Measurements from ENCODE around the gene KCNQ5.

KCNQ5 gene

GRCh38 chr6:73042892-73043291, 421.0 kb downstream of the KCNQ5 start:
- no peak for TF ChIP-seq CTCF (IDR thresholded peaks at IDR 0.05; ENCODE audit: borderline replicate concordance, insufficient read depth, low read depth, low read length)
- no peak overlapping the region for H3K4me3 ChIP-seq (ENCODE audit: low read depth, low read length)

- H3K4me3 ChIP-seq (ENCODE audit: low read depth, low read length), result no peak overlapping the region
- no peak for TF ChIP-seq CTCF (IDR thresholded peaks at IDR 0.05; ENCODE audit: borderline replicate concordance, insufficient read depth, low read depth, low read length)
Observed at GRCh38 chr6:73043446-73043845, 421.6 kb downstream of the KCNQ5 start.

GRCh38 chr6:73045609-73046008, 423.7 kb downstream of the KCNQ5 start:
- H3K4me3 ChIP-seq (ENCODE audit: low read depth, low read length), result no peak overlapping the region
- no peak for TF ChIP-seq CTCF (IDR thresholded peaks at IDR 0.05; ENCODE audit: borderline replicate concordance, insufficient read depth, low read depth, low read length)

- no peak for TF ChIP-seq CTCF (IDR thresholded peaks at IDR 0.05; ENCODE audit: borderline replicate concordance, insufficient read depth, low read depth, low read length)
Observed at GRCh38 chr6:73047801-73048200, 425.9 kb downstream of the KCNQ5 start.

GRCh38 chr6:73049971-73050594, 428.2 kb downstream of the KCNQ5 start:
- no peak for TF ChIP-seq CTCF (IDR thresholded peaks at IDR 0.05; ENCODE audit: borderline replicate concordance, insufficient read depth, low read depth, low read length)
- no peak overlapping the region for H3K4me3 ChIP-seq (ENCODE audit: low read depth, low read length)

More at GRCh38 chr6:73047801-73048200, 425.9 kb downstream of the KCNQ5 start:
- no peak overlapping the region for H3K4me3 ChIP-seq (ENCODE audit: low read depth, low read length)

- no peak for TF ChIP-seq CTCF (IDR thresholded peaks at IDR 0.05; ENCODE audit: borderline replicate concordance, insufficient read depth, low read depth, low read length)
- no peak overlapping the region for H3K4me3 ChIP-seq (ENCODE audit: low read depth, low read length)
Observed at GRCh38 chr6:73050706-73051105, 428.8 kb downstream of the KCNQ5 start.

GRCh38 chr6:73051147-73051546, 429.3 kb downstream of the KCNQ5 start:
- no peak overlapping the region for H3K4me3 ChIP-seq (ENCODE audit: low read depth, low read length)
- TF ChIP-seq CTCF (IDR thresholded peaks at IDR 0.05; ENCODE audit: borderline replicate concordance, insufficient read depth, low read depth, low read length), result no peak
